Activated CD4-positive, alpha-beta T cell treated with anti-CD3 and anti-CD28 coated beads, Interleukin-2, amount 50 U/mL, for 16 hours (primary cell): ENCODE results near the gene STAP2.
"Not testable (repeated sequence)": the region's sequence is repeated elsewhere in the genome, so short reads cannot be mapped to it uniquely, and the experiment has no call there.

Source experiments
- DNase-seq: peaks from one replicate; pipeline ENCODE4 v3.0.0-alpha.2; 2020

Gene STAP2

DNA sequence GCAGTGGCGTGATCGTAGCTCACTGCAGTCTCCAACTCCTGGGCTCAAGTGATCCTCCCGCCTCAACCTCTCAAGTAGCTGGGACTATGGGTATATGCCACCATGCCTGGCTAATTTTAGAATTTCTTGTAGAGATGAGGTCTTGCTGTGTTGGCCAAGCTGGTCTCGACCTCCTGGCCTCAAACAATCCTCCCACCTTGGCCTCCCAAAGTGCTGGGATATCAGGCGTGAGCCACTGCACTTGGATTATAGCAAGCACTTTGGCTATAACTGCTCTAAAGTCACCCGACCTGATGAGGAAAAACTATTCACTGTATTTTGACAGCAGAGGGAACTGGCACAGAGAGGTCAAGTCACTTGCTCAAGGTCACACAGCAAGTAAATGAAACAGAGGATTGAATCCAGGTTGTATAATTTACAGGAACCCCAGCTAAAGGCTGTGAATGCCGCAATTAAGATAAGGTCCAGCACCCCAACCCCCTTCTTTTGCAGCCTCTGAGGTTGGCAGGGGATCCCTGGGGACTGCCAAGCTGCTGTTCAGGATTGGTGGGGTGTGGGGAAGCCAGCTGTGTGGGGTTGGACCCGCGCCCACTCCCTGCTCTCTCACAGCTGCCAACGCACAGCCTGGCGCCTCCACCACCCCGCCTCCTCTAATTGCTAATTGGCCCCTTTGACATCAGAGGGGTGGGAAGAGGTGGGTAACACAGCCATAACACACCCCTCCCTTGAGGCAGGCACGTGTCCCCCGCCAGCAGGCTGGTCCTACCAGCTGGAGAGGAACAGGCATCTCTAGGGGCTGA lies 42.5 kb downstream of the STAP2 start:
- DNase-seq, result no peak

DNA sequence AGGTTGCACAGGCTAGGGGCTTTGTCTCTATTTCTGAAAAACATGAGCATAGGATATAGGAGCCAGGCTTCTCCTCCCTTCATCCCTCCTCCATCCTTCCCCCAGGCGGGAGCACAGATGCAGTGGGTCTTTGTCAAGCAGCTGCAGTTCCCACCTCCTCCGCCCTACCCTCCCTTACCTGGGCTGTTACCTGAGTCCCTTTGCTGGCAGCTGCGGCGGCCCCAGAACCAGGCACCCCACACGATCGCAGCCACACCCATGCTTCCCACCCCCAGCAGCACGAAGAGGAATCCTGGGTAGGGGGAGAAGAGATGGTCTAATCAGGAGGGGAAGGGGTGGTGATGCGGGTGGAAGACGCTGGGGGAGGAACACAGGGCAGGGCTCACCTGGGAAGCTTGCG lies 44.2 kb downstream of the STAP2 start:
- DNase-seq, result no peak

DNA sequence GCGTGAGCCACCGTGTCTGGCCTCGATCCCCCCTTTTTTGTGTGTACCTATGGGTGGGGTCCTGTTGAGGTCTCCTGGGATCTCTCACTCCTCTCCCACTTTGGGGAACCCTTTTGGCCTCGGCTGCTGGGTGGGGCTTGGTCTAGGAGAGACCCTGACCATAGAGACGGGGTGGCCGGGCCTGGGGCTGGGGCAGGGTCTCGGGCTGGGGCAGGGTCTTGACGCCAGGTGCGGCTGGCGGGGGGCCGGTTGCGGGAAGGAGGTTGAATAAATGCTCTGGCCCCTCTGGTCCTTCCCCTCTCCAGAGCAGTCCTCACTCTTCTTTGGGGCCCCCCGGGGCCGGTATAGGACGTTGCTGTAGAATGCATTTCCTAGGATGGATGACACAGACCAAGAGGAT lies 46.1 kb downstream of the STAP2 start:
- DNase-seq, result no peak

DNA sequence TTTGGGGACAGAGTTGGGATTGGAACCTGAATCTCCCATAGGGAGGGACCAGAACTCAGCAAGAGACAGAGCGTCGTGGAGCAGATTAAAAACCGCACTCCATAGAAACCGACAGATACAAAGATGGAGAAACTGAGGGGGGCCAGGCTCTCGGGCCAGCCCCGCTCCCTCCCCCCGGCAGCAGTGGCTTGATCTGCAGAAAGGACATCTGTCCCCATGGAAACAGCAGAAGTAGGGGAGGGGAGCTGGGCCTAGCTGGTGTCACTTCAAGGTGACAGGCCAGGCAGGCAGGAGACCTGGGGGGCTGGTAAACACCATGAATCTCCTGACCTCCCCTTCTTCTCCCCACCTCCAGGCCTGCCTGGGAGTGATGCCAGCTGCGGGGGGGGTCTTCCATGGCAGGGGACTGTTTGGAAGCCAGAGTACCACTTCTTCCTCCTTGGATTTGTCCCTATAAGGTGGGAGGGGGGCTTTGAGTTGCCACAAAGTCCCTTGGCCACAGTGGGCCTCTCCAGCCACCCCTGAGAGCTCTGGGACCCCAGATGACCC lies 47.4 kb downstream of the STAP2 start:
- DNase-seq, result no peak

DNA sequence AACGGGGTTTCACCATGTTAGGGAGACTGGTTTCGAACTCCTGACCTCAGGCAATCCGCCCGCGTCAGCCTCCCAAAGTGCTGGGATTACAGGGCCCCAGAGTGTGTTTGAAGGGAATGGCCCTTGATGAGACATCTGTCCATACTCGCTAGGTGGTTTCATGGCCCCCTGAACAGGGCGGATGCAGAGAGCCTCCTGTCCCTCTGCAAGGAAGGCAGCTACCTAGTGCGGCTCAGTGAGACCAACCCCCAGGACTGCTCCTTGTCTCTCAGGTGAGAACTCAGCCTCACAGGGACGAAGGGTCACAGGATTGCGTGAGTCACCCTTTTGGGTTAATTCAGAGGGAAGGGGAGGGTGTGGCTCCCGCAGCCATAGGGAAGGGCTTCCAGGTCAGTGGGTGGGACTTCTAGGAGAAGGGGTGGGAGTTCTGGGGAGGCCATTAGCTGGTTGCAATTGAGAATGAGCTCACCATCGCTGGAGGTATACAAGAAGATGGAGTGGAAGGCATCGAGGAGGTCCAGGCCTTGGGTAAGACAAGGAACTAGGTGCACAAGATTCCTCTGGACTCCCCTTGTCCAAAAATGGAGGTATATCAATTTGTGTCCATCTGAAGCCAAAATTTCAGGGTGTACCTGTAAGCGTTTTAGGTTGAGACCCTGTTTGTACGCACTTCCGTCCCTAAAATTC lies 50.4 kb downstream of the STAP2 start:
- DNase-seq, result no peak

DNA sequence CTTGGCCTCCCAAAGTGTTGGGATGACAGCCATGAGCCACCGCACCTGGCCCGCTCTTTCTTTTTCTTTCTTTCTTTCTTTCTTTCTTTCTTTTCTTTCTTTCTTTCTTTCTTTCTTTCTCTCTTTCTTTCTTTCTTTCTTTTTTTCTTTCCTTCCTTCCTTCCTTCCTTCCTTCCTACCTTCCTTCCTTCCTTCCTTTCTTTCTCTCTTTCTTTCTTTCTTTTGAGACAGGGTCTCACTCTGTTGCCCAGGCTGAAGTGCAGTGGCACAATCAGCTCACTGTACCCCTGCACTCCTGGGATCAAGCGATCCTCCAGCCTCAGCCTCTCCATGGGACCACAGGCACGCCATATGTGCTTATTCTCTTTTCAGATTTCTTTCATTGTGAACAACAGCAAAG lies 52.5 kb downstream of the STAP2 start:
- not testable (repeated sequence) for DNase-seq

DNA sequence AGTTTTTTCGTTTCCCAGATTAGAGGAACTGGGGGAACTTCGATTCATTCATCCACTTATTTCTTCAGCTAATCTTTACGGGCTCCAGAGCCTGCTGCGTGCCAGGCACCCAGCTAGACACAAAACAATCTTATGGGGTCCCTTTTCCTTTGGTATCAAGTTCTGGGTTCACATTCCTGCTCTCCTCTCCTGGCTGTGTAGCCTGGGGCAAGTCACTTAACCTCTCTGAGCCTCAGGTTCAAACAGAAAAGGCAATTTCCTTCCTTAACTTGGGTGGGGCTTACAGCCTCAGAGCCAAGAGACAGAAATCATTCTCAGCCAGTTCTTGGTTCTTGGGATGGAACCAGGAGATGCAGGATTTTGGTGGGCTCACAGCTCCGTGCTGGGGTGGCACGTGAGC lies 53.7 kb downstream of the STAP2 start:
- DNase-seq, result no peak

DNA sequence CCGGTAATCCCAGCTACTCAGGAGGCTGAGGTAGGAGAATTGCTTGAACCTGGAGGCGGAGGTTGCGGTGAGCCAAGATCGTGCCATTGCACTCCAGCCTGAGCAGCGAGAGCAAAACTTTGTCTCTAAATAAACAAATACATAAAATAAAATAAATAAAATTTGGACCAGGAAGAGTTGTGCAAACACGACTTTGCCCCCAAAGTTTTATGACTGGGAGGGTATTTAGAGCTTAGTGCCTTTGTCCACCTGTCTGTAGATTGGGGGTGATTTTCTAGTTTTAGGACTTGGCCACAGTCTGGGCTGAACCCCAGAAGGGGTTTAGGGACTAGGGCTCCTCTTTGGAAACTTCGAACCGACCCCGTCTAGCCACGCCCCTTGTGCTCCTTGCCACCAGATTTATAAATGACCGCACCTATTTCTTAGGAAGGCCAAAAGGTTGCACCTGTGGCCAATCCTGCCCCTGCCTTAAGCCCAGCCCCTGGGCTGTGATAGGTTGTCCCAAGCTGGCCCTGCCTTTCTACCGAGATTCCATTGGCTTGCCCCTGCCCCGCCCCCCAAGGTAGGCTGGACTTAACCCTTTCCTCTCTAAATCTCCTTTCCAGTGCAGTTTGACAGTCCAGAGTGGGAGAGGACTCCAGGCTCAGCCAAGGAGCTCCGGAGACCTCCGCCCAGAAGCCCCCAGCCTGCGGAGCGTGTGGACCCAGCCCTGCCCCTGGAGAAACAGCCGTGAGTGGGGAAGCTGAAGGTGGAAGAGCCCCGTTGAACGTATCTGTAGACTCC lies 54.3 kb downstream of the STAP2 start:
- no peak for DNase-seq

DNA sequence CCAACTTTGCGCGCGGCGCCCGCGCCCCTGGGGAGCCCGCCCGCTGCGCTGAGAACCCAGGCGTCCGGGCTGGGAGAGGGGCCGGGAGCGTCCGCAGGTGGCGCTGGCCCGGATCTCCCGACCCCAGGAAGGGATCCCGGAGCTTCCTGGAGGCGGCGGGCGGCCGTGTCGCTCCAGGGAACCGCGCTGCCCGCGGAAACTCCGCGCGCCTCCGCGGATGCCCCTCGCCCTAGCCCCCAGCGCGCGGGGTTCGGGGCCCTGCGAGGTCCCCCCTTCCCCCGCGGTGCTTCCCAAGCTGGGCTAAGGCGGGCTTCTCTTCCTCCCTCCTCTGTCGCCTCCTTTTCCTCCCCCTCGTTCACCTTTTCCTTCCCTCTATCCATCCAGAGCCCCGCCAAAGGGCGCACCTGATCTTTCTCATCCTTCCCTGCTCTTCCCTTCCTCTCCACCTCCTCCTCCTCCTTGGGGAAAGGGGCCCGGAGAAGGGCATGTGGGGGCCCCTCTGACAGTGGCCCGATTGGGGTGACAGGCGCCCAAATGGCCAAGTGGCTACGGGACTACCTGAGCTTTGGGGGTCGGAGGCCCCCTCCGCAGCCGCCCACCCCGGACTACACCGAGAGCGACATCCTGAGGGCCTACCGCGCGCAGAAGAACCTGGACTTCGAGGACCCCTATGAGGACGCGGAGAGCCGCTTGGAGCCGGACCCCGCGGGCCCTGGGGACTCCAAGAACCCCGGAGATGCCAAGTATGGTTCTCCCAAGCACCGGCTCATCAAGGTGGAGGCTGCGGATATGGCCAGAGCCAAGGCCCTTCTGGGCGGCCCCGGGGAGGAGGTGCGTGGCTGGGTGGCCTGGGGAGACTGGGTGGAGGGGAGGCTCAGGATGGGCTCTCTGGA lies 58.9 kb downstream of the STAP2 start:
- DNase-seq, result no peak

DNA sequence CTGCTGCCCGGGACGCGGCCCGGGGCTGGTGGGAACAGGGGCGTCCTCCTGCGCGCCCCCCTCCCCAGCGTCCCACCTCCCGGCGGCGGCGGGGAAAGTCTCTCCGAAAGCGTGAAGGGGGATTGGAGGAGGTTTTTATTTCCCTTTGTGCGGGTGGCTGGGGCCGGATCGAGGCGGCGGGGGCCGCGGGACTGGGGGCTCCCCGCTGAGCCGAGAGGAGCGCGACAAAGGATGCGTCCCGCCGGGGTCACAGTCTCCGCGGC lies 59.4 kb downstream of the STAP2 start:
- no peak for DNase-seq

DNA sequence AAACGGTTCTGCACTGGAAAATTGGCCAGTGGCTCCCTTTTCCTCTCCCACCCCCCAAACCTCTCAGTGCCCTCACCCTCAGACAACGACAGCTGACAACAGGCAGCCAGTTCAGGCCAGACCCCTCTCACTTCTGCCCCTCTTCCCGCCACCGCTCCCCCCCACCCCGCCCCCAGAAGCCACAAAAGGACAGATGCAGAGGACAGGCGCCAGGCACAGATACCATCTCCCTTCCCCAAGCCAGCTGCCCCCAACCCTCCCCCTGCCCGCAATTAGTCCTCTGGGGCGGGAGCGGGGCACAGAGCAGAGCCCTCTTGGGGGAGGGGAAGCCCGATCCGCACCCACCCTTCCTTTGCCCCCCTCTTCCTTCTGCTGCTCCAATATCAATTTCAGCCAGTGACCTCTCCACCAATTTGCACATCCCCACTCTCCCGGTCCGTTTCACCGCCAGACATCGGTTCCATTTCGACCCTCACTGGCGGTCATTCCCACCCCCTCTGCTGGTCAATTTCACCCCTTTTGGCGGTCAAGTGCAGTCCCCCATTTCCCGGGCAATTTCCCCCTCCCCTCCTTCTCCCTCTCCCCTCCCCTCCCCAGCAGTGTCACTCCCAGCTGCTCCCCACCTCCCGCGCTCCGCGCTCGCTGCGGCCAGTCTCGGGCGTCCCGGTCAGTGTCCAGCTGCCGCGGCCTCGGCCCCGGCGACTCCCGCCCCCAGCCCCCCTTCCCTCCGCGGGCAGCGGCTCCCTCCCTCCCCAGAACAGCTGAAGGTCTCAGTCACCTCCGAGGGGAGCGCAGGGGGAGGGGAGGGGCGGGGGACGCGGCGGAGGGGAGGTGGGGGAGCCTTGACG lies 60.0 kb downstream of the STAP2 start, which contains the start of gene SHD:
Gene SHD (plus strand): TSS at position 848 of the 848 bp plus-strand sequence. CDS start 798 bp downstream, outside the sequence.
- DNase-seq, result no peak

DNA sequence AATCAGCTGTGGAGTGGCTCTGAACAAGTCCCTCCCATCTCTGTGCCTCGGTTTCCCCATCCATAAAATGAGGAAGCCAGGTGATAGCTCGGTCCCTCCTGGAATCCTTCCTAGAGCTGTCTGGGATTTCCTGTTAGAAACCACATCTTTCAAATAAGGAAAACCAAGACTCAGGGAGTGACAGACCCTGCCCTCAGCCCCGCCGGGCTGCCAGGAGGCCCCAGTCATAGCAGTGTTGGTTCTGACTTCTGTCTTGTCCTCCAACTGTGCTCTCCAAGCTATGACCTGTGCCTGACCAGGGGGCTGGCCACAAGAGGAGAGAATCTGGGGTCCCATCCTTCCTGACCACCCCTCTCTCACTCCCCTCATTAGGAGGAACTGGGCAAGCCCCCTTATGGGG lies 60.6 kb downstream of the STAP2 start:
- DNase-seq, result no peak

DNA sequence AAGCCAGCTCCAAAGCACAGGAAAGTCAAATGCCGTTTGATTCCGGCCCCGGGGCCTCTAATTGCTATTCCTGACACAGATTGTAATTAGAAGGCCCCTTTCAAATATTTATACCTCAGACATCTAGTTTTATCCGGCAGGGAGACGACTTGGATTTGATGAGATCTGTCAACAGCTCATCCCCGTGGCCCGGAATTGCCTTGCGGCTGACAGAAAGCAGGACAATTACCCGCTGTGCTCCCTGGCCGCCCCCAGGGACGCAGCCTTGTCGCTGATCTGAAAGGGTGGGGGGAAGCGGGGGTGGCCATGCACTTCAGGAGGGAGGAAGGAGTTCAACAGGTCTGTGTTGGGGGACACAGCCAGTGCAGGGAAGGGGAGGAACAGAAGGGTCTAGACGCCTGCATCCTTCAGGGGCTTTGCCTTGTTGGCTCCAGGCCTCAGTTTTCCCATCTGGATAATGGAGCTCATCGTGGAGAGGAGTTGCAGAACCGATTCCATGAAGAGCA lies 61.4 kb downstream of the STAP2 start:
- DNase-seq, result no peak

DNA sequence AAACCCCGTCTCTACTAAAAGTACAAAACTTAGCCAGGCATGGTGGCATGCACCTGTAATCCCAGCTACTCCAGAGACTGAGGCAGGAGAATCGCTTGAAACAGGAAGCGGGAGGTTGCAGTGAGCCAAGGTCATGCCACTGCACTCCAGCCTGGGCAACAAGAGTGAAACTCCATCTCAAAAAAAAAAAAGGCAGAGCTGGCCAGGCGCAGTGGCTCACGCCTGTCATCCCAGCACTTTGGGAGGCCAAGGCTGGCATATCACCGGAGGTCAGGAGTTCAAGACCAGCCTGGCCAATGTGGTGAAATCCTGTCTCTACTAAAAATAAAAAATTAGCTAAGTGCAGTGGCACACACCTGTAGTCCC lies 64.3 kb downstream of the STAP2 start:
- DNase-seq, result not testable (repeated sequence)
